HEK293 (cell line): ENCODE measurements around the gene ZNF556.

ENCODE experiments used
- CTCF ChIA-PET: fragments of 350-600 bp; formaldehyde crosslinking; extraction: SDS; loops from one replicate; lab custom pipeline; 2021; ENCODE audit warnings: antibody characterized with exemption; lab: Yijun Ruan, JAX
- POLR2A ChIA-PET: fragments of 300-600 bp; formaldehyde crosslinking; extraction: SDS; loops from one replicate; lab custom pipeline; 2020; ENCODE audit warnings: antibody characterized with exemption, inconsistent platforms; lab: Yijun Ruan, JAX
- H3K27ac ChIP-seq: fragments of 200-500 bp; sonication (Bioruptor generic); 2 replicates; pipeline ENCODE4 v1.5.1; 2014; ENCODE audit warnings: low read depth, low read length, control low read depth, inconsistent platforms; ENCODE audit errors: extremely low read depth
- H3K36me3 ChIP-seq, 2 experiments: fragments of 200-500 bp in 1 of 2; sonication (Bioruptor generic) in 1 of 2; 1 replicate in 1 of 2; 2 replicates in 1 of 2; pipeline ENCODE4 v1.5.1; 2014 to 2017; ENCODE audit warnings: inconsistent platforms in 2 of 2, low read length in 2 of 2; ENCODE audit not compliant: control insufficient read depth in 2 of 2, insufficient read depth in 1 of 2
- H3K4me1 ChIP-seq: fragments of 200-500 bp; sonication (Bioruptor generic); 2 replicates; pipeline ENCODE4 v1.5.1; 2014; ENCODE audit warnings: mild to moderate bottlenecking, low read length, inconsistent platforms; ENCODE audit not compliant: control insufficient read depth, insufficient read depth
- H3K4me3 ChIP-seq: 2 replicates; pipeline ENCODE4 v1.5.1; 2011; ENCODE audit warnings: low read depth, mild to moderate bottlenecking, control low read depth, low read length, moderate library complexity
- H3K9me3 ChIP-seq: fragments of 200-500 bp; sonication (Bioruptor generic); 2 replicates; pipeline ENCODE4 v1.5.1; 2014; ENCODE audit warnings: low read depth, low read length, inconsistent platforms; ENCODE audit not compliant: control insufficient read depth, insufficient read depth
- ATF2 ChIP-seq: fragments of 450-650 bp; formaldehyde crosslinking; IDR thresholded peaks from 2 replicates; pipeline ENCODE4 v1.5.1; 2016; ENCODE audit warnings: missing biosample characterization, missing genetic modification characterization, low read depth
- GLIS2 ChIP-seq: fragments of 450-650 bp; formaldehyde crosslinking; IDR thresholded peaks from 2 replicates; pipeline ENCODE4 v1.5.1; 2016; ENCODE audit warnings: missing biosample characterization, missing genetic modification characterization
- IKZF3 ChIP-seq: fragments of 450-650 bp; IDR thresholded peaks from 2 replicates; pipeline ENCODE4 v1.5.0; 2018; ENCODE audit warnings: missing biosample characterization, mild to moderate bottlenecking, missing genetic modification characterization, moderate library complexity
- KLF1 ChIP-seq: fragments of 450-650 bp; formaldehyde crosslinking; IDR thresholded peaks from 2 replicates; pipeline ENCODE4 v1.5.1; 2016; ENCODE audit warnings: missing biosample characterization, missing genetic modification characterization
- MYNN ChIP-seq: fragments of 450-650 bp; formaldehyde crosslinking; IDR thresholded peaks from 2 replicates; pipeline ENCODE4 v1.5.1; 2016; ENCODE audit warnings: missing biosample characterization, missing genetic modification characterization, borderline replicate concordance
- MZF1 ChIP-seq: fragments of 450-650 bp; formaldehyde crosslinking; IDR thresholded peaks from 2 replicates; pipeline ENCODE4 v1.5.1; 2017; ENCODE audit warnings: missing biosample characterization, missing genetic modification characterization, borderline replicate concordance
- OSR2 ChIP-seq: fragments of 450-650 bp; formaldehyde crosslinking; IDR thresholded peaks from 2 replicates; pipeline ENCODE4 v1.5.1; 2016; ENCODE audit warnings: missing biosample characterization, missing genetic modification characterization
- SETDB1 ChIP-seq: IDR thresholded peaks from one replicate; pipeline ENCODE4 v1.6.1; 2017; ENCODE audit warnings: mild to moderate bottlenecking, low read length, moderate library complexity, mixed read lengths; ENCODE audit not compliant: insufficient read length
- SP2 ChIP-seq: fragments of 450-650 bp; formaldehyde crosslinking; IDR thresholded peaks from 2 replicates; pipeline ENCODE4 v1.5.1; 2016; ENCODE audit warnings: missing biosample characterization, missing genetic modification characterization
- ZBTB6 ChIP-seq: fragments of 450-650 bp; formaldehyde crosslinking; IDR thresholded peaks from 2 replicates; pipeline ENCODE4 v1.5.1; 2017; ENCODE audit warnings: missing biosample characterization, missing genetic modification characterization
- ZNF132 ChIP-seq: fragments of 450-650 bp; formaldehyde crosslinking; IDR thresholded peaks from 2 replicates; pipeline ENCODE4 v1.5.1; 2017; ENCODE audit warnings: missing biosample characterization, missing genetic modification characterization, borderline replicate concordance
- ZNF155 ChIP-seq: fragments of 450-650 bp; formaldehyde crosslinking; IDR thresholded peaks from 2 replicates; pipeline ENCODE4 v1.5.1; 2016; ENCODE audit warnings: missing biosample characterization, missing genetic modification characterization
- ZNF19 ChIP-seq: fragments of 450-650 bp; formaldehyde crosslinking; IDR thresholded peaks from 2 replicates; pipeline ENCODE4; 2016; ENCODE audit warnings: missing biosample characterization, missing genetic modification characterization, low read depth
- ZNF518A ChIP-seq: fragments of 450-650 bp; formaldehyde crosslinking; conservative IDR thresholded peaks from 2 replicates; pipeline ENCODE4 v1.5.1; 2016; ENCODE audit warnings: low read depth, missing biosample characterization, missing genetic modification characterization
- ZNF596 ChIP-seq: fragments of 450-650 bp; IDR thresholded peaks from 2 replicates; pipeline ENCODE4 v1.5.0; 2018; ENCODE audit warnings: missing biosample characterization, mild to moderate bottlenecking, missing genetic modification characterization, moderate library complexity
- ZNF658 ChIP-seq: fragments of 450-650 bp; formaldehyde crosslinking; IDR thresholded peaks from 2 replicates; pipeline ENCODE4; 2016; ENCODE audit warnings: missing biosample characterization, missing genetic modification characterization
- ZNF776 ChIP-seq: fragments of 450-650 bp; formaldehyde crosslinking; IDR thresholded peaks from 2 replicates; pipeline ENCODE4 v1.5.0; 2017; ENCODE audit warnings: missing biosample characterization, missing genetic modification characterization, borderline replicate concordance
- ZNF777 ChIP-seq: fragments of 450-650 bp; formaldehyde crosslinking; IDR thresholded peaks from 2 replicates; pipeline ENCODE4 v1.5.1; 2017; ENCODE audit warnings: missing biosample characterization, missing genetic modification characterization, borderline replicate concordance
- ZNF830 ChIP-seq: fragments of 450-650 bp; IDR thresholded peaks from 2 replicates; pipeline ENCODE4 v1.5.0; 2018; ENCODE audit warnings: missing biosample characterization, missing genetic modification characterization, low read depth, mild to moderate bottlenecking, moderate library complexity
- ZNF843 ChIP-seq: fragments of 450-650 bp; formaldehyde crosslinking; IDR thresholded peaks from 2 replicates; pipeline ENCODE4 v1.5.1; 2016; ENCODE audit warnings: missing biosample characterization, missing genetic modification characterization
- ZSCAN18 ChIP-seq: fragments of 450-650 bp; formaldehyde crosslinking; IDR thresholded peaks from 2 replicates; pipeline ENCODE4 v1.5.1; 2016; ENCODE audit warnings: missing biosample characterization, missing genetic modification characterization

Gene ZNF556

GRCh38 chr19:2840794-2841791 lies 26.0 kb upstream of the ZNF556 start, which contains the start of gene ZNF555 (continued):
- TF ChIP-seq ZSCAN18 (tag by site-specific recombination) (peak; percentile 51; the same call in 1 of the 2 replicates), ZNF776 (no peak), ZNF843 (peak; percentile 78), ZNF19 (tag by site-specific recombination) (no peak), SETDB1 (no peak), OSR2 (tag by site-specific recombination) (0 out of 2 replicates have a peak, but pooled peaks have one; percentile 20), ATF2 (tag by site-specific recombination) (peak; percentile 97), ZNF132 (tag by site-specific recombination) (no peak), IKZF3 (tag by site-specific recombination) (0 out of 2 replicates have a peak, but pooled peaks have one; percentile 8)

- H3K4me3 ChIP-seq, result peak overlapping the region; percentile 93
- peaks cover 0 to 22% of the 10 kb centered on the region in 2 experiments; a peak in 2 of 3 replicates for H3K36me3 ChIP-seq
- no peaks in the 10 kb centered on the region for H3K4me1 ChIP-seq
- ChIA-PET POLR2A (interaction anchor here (1.0 to 1.6 kb wide), 6 partner anchors 9 to 108 kb away, joined by 3 to 7 read pairs (median 6); partner anchors contain the start of genes THOP1 and ZNF554), CTCF (interaction anchor here (0.7 to 1.0 kb wide), 2 partner anchors 42 to 108 kb away, joined by 3 read pairs; no protein-coding TSS in a partner anchor)
- H3K9me3 ChIP-seq, result no peaks in the 10 kb centered on the region
- peak overlapping the region; percentile 67; the same call in 1 of the 2 replicates for H3K27ac ChIP-seq
- no peak for TF ChIP-seq ZBTB6 (tag by site-specific recombination)
- no peak for TF ChIP-seq MZF1
- TF ChIP-seq ZNF658 (tag by site-specific recombination), result no peak
- TF ChIP-seq KLF1, result no peak
- TF ChIP-seq ZNF596, result 0 out of 2 replicates have a peak, but pooled peaks have one; percentile 2
- TF ChIP-seq ZNF830 (tag by site-specific recombination), result no peak
- TF ChIP-seq MYNN (tag by site-specific recombination), result no peak
- TF ChIP-seq SP2 (tag by site-specific recombination), result no peak
- TF ChIP-seq ZNF777, result no peak
- no peak for TF ChIP-seq ZNF518A (tag by site-specific recombination)
- TF ChIP-seq GLIS2 (tag by site-specific recombination), result peak; percentile 22; the same call in 1 of the 2 replicates
- TF ChIP-seq ZNF155, result no peak
Measured at GRCh38 chr19:2841855-2842574, 25.1 kb upstream of the ZNF556 start.
